ENCODE results near the gene ARL5C.

The ARL5C gene

GRCh38 chr17:39107973-39108372, 58.0 kb downstream of the ARL5C start:
- Histone ChIP-seq H3K9me3 (ENCODE audit: control insufficient read depth, insufficient read depth, low read depth, low read length) (no peaks in the 10 kb centered on the region), H3K4me1 (ENCODE audit: control insufficient read depth, insufficient read depth, low read length) (no peaks in the 10 kb centered on the region), H3K36me3 (ENCODE audit: control insufficient read depth in 2 of 2, insufficient read depth in 1 of 2, low read length in 2 of 2) (no peaks in the 10 kb centered on the region), H3K4me3 (ENCODE audit: low read depth, low read length) (no peak overlapping the region), H3K27ac (ENCODE audit: extremely low read depth, low read depth, low read length) (no peak overlapping the region)
- ChIA-PET POLR2A (no interaction called here), CTCF (interaction anchor here (0.6 kb wide), 2 partner anchors 184 to 373 kb away, joined by 3 read pairs; no protein-coding TSS in a partner anchor)
- TF ChIP-seq BCL11B (tag by site-specific recombination; IDR thresholded peaks at IDR 0.05; ENCODE audit: low read depth) (no peak), ZNF366 (tag by site-specific recombination; conservative IDR thresholded peaks at IDR 0.05) (no peak), ZNF302 (tag by site-specific recombination; IDR thresholded peaks at IDR 0.05; ENCODE audit: low read depth) (no peak), ZBTB21 (tag by site-specific recombination; IDR thresholded peaks at IDR 0.05) (no peak), ZNF624 (tag by site-specific recombination; IDR thresholded peaks at IDR 0.05) (no peak), ZNF48 (tag by site-specific recombination; IDR thresholded peaks at IDR 0.05) (no peak), SP7 (tag by site-specific recombination; IDR thresholded peaks at IDR 0.05) (no peak), ZNF132 (tag by site-specific recombination; IDR thresholded peaks at IDR 0.05; ENCODE audit: borderline replicate concordance) (no peak), HIC1 (tag by site-specific recombination; IDR thresholded peaks at IDR 0.05) (no peak), ZNF544 (tag by site-specific recombination; IDR thresholded peaks at IDR 0.05) (no peak), ZNF114 (tag by site-specific recombination; IDR thresholded peaks at IDR 0.05) (no peak)

- Histone ChIP-seq H3K4me3 (ENCODE audit: low read depth, low read length) (no peak overlapping the region), H3K4me1 (ENCODE audit: control insufficient read depth, insufficient read depth, low read length) (no peaks in the 10 kb centered on the region), H3K27ac (ENCODE audit: extremely low read depth, low read depth, low read length) (no peak overlapping the region), H3K36me3 (ENCODE audit: control insufficient read depth in 2 of 2, insufficient read depth in 1 of 2, low read length in 2 of 2) (no peaks in the 10 kb centered on the region), H3K9me3 (ENCODE audit: control insufficient read depth, insufficient read depth, low read depth, low read length) (no peaks in the 10 kb centered on the region)
- ChIA-PET POLR2A (interaction anchor here (0.7 kb wide), 1 partner anchor 37 kb away, joined by 3 read pairs; no protein-coding TSS in a partner anchor), CTCF (no interaction called here)
- no peak for TF ChIP-seq ZNF202 (tag by site-specific recombination; IDR thresholded peaks at IDR 0.05; ENCODE audit: borderline replicate concordance)
- no peak for TF ChIP-seq PBX3 (CRISPR knock-in tag; IDR thresholded peaks at IDR 0.05)
- no peak for TF ChIP-seq ZNF777 (tag by site-specific recombination; IDR thresholded peaks at IDR 0.05; ENCODE audit: borderline replicate concordance)
- no peak for TF ChIP-seq ZNF37A (tag by site-specific recombination; IDR thresholded peaks at IDR 0.05)
- no peak for TF ChIP-seq ZNF561 (tag by site-specific recombination; IDR thresholded peaks at IDR 0.05; ENCODE audit: borderline replicate concordance)
- no peak for TF ChIP-seq ZNF624 (tag by site-specific recombination; IDR thresholded peaks at IDR 0.05)
- no peak for TF ChIP-seq ZNF341 (tag by site-specific recombination; IDR thresholded peaks at IDR 0.05; ENCODE audit: low read depth)
- TF ChIP-seq ZNF391 (tag by site-specific recombination; IDR thresholded peaks at IDR 0.05; ENCODE audit: borderline replicate concordance, low read depth): no peak
- TF ChIP-seq ZSCAN5A (tag by site-specific recombination; IDR thresholded peaks at IDR 0.05): no peak
- TF ChIP-seq ZNF843 (tag by site-specific recombination; IDR thresholded peaks at IDR 0.05): no peak
- no peak for TF ChIP-seq ZNF280D (tag by site-specific recombination; IDR thresholded peaks at IDR 0.05)
- no peak for TF ChIP-seq ZNF398 (tag by site-specific recombination; IDR thresholded peaks at IDR 0.05)
- no peak for TF ChIP-seq ZNF776 (tag by site-specific recombination; IDR thresholded peaks at IDR 0.05; ENCODE audit: borderline replicate concordance)
- TF ChIP-seq ZNF660 (tag by site-specific recombination; IDR thresholded peaks at IDR 0.05): no peak
- TF ChIP-seq OVOL3 (tag by site-specific recombination; IDR thresholded peaks at IDR 0.05): no peak
- no peak for TF ChIP-seq RBAK (tag by site-specific recombination; IDR thresholded peaks at IDR 0.05)
- TF ChIP-seq ZSCAN23 (tag by site-specific recombination; IDR thresholded peaks at IDR 0.05): no peak
Measured at GRCh38 chr17:39107155-39107554, 58.8 kb downstream of the ARL5C start.
